Activated CD8-positive, alpha-beta T cell treated with anti-CD3 and anti-CD28 coated beads, Interleukin-2, amount 10 ng/mL, durations not matched to agents 7 days and 5 days (primary cell): ENCODE measurements around the gene KLF1. TPM values are rescaled to one million over a fixed set of nuclear protein-coding genes. Genes with fewer than 3 reads are reported as not detected.
"Not testable (repeated sequence)": the region's sequence is repeated elsewhere in the genome, so short reads cannot be mapped to it uniquely, and the experiment has no call there.

Source experiments
- ATAC-seq: fragments of 150-1000 bp; cut with Tn5 transposase; one replicate; pipeline ENCODE4 v1.10.0; 2021; ENCODE audit warnings: moderate library complexity
- CTCF ChIA-PET: fragments of 350-600 bp; sonication (Branson Sonifier 250); formaldehyde crosslinking; loops from one replicate; lab custom pipeline; 2021; ENCODE audit warnings: antibody characterized with exemption; lab: Charles Lee
- POLR2A ChIA-PET: fragments of 350-600 bp; sonication (Branson Sonifier 250); formaldehyde crosslinking; loops from one replicate; lab custom pipeline; 2021; ENCODE audit warnings: antibody characterized with exemption; lab: Charles Lee
- DNase-seq: peaks from one replicate; pipeline ENCODE4 v3.0.0-alpha.2; 2020
- H3K27ac Mint-ChIP-seq: one replicate; pipeline ENCODE4 v1.8.0; 2021; ENCODE audit warnings: mild to moderate bottlenecking, mixed read lengths
- H3K27me3 Mint-ChIP-seq: one replicate; pipeline ENCODE4 v1.8.0; 2021; ENCODE audit warnings: low read depth, mixed read lengths
- H3K36me3 Mint-ChIP-seq: one replicate; pipeline ENCODE4 v1.8.0; 2021; ENCODE audit warnings: low read depth, mixed read lengths
- H3K4me1 Mint-ChIP-seq: one replicate; pipeline ENCODE4 v1.8.0; 2021; ENCODE audit warnings: low read depth, mixed read lengths
- H3K4me3 Mint-ChIP-seq: one replicate; pipeline ENCODE4 v1.8.0; 2021; ENCODE audit warnings: mild to moderate bottlenecking, mixed read lengths
- H3K9me3 Mint-ChIP-seq: one replicate; pipeline ENCODE4 v1.8.0; 2022; ENCODE audit warnings: mixed read lengths; ENCODE audit not compliant: insufficient read depth
- total RNA-seq, 2 experiments: library from RNA; stranded (reverse); gene quantifications; one replicate each; pipeline ENCODE4 v1.2.3, GENCODE V29; 2021

The KLF1 gene
- total RNA-seq, 2 experiments from 2014 or later, result 0.21 TPM; not detected in 1

DNA sequence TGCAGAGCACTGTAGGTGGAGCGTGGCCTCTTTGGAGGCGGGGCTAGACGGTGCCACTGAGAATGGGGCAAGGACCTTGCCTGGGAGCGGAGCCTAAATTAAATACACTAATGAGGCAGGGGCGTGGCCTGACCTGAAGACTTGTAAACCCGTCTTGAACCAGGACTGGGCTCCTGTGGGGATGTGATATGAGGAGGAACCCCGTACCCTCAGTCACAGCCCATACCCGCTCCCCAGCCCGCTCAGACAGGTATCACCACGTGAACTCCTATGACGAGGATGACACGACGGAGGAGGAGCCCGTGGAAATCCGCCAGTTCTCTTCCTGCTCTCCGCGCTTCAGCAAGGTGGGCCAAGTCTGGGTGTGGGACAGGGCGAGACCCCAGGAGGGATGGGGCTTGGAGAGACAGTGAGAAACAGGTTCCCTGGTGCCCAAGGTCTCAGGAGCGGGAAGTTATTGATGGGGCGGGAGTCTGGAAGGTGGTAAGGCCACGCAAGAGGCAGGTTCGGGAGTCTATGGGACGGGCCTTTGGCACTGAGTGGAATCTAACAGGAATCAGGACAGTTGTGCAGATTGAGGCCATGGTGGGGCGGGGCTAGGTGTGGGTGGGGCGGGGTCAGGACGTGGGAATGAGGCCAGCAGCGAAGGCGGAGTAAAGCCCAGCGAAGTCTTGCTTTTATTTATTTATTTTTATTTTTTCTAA, 20.4 kb downstream of the KLF1 start:
- Mint-ChIP-seq H3K4me3 (no peak overlapping the region), H3K27ac (no peak overlapping the region), H3K27me3 (no peaks in the 10 kb centered on the region), H3K36me3 (no peaks in the 10 kb centered on the region), H3K9me3 (no peaks in the 10 kb centered on the region), H3K4me1 (peaks cover 18% of the 10 kb centered on the region)
- DNase-seq (no peak), ATAC-seq (no peak)
- ChIA-PET POLR2A (no interaction called here), CTCF (no interaction called here)

- no peaks in the 10 kb centered on the region for H3K27me3 Mint-ChIP-seq
- no peak for ATAC-seq
- H3K36me3 Mint-ChIP-seq, result no peaks in the 10 kb centered on the region
- no peak for DNase-seq
- no peak overlapping the region for H3K27ac Mint-ChIP-seq
- H3K4me3 Mint-ChIP-seq, result no peak overlapping the region
- H3K9me3 Mint-ChIP-seq, result no peaks in the 10 kb centered on the region
- CTCF ChIA-PET, result interaction anchor here (2.0 kb wide), 1 partner anchor 100 kb away, joined by 9 read pairs; no protein-coding TSS in a partner anchor
- POLR2A ChIA-PET, result no interaction called here
- peaks cover 18% of the 10 kb centered on the region for H3K4me1 Mint-ChIP-seq
Measured at GRCh38 chr19:12865746-12866415, 21.1 kb downstream of the KLF1 start.

DNA sequence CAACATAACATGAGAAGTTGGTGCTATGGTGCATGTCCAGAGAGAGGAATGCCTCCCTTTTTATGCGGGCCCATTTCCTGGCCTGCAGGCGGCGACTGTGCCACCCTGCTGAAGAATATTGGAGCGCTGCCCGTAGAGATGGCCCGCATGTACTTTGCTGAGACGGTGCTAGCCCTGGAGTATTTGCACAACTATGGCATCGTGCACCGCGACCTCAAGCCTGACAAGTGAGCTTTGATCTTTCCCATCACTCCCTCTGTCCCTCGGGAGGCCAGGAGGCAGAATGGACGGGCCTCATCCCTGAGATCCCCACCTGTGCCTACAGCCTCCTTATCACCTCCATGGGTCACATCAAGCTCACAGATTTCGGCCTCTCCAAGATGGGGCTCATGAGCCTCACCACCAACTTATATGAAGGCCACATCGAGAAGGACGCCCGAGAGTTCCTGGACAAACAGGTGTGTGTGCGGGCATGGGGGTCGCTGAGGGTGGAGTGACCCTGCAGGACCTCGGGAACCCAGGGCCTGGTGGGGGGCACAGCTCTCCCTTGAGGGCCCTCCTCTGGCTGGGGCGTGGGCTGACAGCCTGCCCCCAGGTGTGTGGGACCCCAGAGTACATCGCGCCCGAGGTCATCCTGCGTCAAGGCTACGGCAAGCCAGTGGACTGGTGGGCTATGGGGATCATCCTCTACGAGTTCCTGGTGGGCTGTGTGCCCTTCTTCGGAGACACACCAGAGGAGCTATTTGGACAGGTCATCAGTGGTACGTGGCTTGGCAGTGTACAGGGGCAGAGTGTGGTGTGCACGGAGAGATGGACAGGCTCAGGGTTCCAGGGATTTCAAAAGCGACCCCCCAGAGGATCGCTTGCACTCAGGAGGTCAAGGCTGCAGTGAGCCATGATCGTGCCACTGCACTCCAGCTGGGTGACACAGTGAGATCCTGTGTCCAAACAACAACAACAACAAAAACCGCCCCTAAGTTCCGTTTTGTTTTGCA, 22.0 kb downstream of the KLF1 start:
- peaks cover 18% of the 10 kb centered on the region for H3K4me1 Mint-ChIP-seq
- CTCF ChIA-PET, result interaction anchor here (0.8 to 2.0 kb wide), 4 partner anchors 17 to 100 kb away, joined by 4 to 9 read pairs (median 6); no protein-coding TSS in a partner anchor
- no peak for DNase-seq
- POLR2A ChIA-PET, result no interaction called here
- H3K4me3 Mint-ChIP-seq, result no peak overlapping the region
- H3K36me3 Mint-ChIP-seq, result no peaks in the 10 kb centered on the region
- no peak for ATAC-seq
- no peak overlapping the region for H3K27ac Mint-ChIP-seq
- H3K27me3 Mint-ChIP-seq, result no peaks in the 10 kb centered on the region
- H3K9me3 Mint-ChIP-seq, result no peaks in the 10 kb centered on the region

GRCh38 chr19:12864143-12864542, 22.9 kb downstream of the KLF1 start:
- ChIA-PET POLR2A (no interaction called here), CTCF (interaction anchor here (0.8 to 2.0 kb wide), 6 partner anchors 16 to 107 kb away, joined by 4 to 9 read pairs (median 6); no protein-coding TSS in a partner anchor)
- Mint-ChIP-seq H3K4me1 (peaks cover 18% of the 10 kb centered on the region), H3K36me3 (no peaks in the 10 kb centered on the region), H3K27me3 (no peaks in the 10 kb centered on the region), H3K9me3 (no peaks in the 10 kb centered on the region), H3K27ac (no peak overlapping the region), H3K4me3 (no peak overlapping the region)
- no peak for ATAC-seq
- no peak for DNase-seq

- H3K4me1 Mint-ChIP-seq, result no peaks in the 10 kb centered on the region
- ATAC-seq (no peak), DNase-seq (no peak)
- peaks cover 3% of the 10 kb centered on the region for H3K27me3 Mint-ChIP-seq
- POLR2A ChIA-PET, result no interaction called here
- no peak overlapping the region for H3K27ac Mint-ChIP-seq
- no peaks in the 10 kb centered on the region for H3K9me3 Mint-ChIP-seq
- no peak overlapping the region for H3K4me3 Mint-ChIP-seq
- CTCF ChIA-PET, result no interaction called here
- no peaks in the 10 kb centered on the region for H3K36me3 Mint-ChIP-seq
Measured at GRCh38 chr19:12859546-12859945, 27.5 kb downstream of the KLF1 start.

DNA sequence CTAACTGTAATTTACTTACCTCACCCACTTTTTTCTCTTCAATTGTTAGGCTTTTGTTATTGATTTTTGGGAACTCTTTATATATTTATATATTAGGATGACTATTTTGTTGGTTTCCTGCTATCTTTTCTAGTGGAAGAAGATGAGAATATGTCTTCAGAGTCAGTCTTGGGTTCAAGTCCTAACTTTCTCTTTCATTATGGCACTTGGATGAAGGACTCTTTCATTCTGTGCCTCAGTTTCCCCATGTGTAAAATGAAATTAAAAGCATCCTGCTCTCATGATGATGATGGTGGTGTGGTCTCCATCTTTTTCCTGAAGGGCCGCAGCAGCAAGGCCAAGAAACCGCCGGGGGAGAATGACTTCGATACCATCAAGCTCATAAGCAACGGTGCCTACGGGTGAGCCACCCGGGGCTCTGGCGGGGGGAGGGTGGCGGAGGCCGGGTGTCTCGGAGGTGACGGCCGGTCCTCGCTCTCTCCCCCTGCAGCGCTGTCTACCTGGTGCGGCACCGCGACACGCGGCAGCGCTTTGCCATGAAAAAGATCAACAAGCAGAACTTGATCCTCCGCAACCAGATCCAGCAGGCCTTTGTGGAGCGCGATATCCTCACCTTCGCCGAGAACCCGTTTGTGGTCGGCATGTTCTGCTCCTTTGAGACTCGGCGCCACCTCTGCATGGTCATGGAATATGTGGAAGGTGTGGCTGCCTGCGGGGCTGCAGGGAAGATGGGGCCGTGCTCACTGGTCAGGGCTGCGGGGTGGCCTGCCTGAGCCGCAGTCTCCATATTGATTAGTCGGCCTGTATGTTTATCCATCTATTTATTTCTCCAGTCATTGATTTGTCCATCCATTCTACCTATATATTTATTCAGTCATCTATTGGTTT, 28.7 kb downstream of the KLF1 start:
- Mint-ChIP-seq H3K9me3 (no peaks in the 10 kb centered on the region), H3K36me3 (no peaks in the 10 kb centered on the region), H3K27ac (no peak overlapping the region), H3K4me3 (no peak overlapping the region), H3K27me3 (peaks cover 3% of the 10 kb centered on the region), H3K4me1 (no peaks in the 10 kb centered on the region)
- ATAC-seq (no peak), DNase-seq (no peak)
- POLR2A ChIA-PET, result no interaction called here
- CTCF ChIA-PET, result interaction anchor here (1.3 kb wide), 1 partner anchor 10 kb away, joined by 6 read pairs; no protein-coding TSS in a partner anchor

- no peak overlapping the region for H3K27ac Mint-ChIP-seq
- H3K27me3 Mint-ChIP-seq, result peaks cover 3% of the 10 kb centered on the region
- ChIA-PET POLR2A (no interaction called here), CTCF (no interaction called here)
- ATAC-seq (no peak), DNase-seq (no peak)
- no peaks in the 10 kb centered on the region for H3K36me3 Mint-ChIP-seq
- H3K4me1 Mint-ChIP-seq, result no peaks in the 10 kb centered on the region
- H3K9me3 Mint-ChIP-seq, result no peaks in the 10 kb centered on the region
- H3K4me3 Mint-ChIP-seq, result no peak overlapping the region
Measured at GRCh38 chr19:12856653-12857052, 30.3 kb downstream of the KLF1 start.

DNA sequence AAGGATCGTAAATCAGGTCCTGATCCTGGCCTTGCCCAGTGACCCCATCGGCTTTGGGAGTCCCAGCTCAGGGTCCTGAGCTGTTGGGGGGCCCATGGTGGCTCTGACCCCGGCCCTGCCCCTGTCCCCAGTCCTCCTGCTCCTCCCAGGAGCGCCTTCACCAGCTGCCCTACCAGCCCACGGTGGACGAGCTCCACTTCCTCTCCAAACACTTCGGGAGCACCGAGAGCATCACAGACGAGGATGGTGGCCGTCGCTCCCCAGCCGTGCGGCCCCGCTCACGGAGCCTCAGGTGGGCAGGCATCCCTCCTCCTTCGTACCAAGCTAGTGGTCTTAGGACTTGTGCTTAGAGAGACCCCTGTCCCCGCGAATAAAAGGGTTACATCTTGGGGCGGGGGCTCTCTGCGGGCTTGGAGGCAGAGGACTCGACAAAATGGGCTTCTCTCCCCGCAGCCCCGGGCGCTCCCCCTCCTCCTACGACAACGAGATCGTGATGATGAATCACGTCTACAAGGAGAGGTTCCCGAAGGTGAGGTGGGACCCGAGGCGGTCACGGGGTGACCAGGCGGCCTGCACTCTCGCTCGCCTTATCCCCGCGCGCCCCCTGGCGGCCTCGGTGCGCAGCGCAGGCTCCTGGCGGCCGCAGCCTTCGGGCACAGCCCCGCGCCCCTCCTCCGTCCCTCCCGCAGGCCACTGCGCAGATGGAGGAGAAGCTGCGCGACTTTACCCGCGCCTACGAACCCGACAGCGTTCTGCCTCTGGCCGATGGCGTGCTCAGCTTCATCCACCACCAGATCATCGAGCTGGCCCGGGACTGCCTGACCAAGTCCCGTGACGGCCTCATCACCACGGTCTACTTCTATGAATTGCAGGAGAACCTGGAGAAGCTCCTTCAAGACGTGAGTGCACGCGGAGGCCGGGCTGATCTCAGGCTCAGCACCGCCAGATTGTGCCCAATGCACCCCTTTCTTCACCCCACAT, 39.6 kb downstream of the KLF1 start:
- Mint-ChIP-seq H3K36me3 (no peaks in the 10 kb centered on the region), H3K9me3 (no peaks in the 10 kb centered on the region), H3K27me3 (peaks cover 19% of the 10 kb centered on the region), H3K4me1 (peaks cover 8% of the 10 kb centered on the region), H3K27ac (no peak overlapping the region), H3K4me3 (peak overlapping the region; percentile 34)
- ATAC-seq, result peak; percentile 98
- ChIA-PET CTCF (interaction anchor here (0.5 to 7.3 kb wide), 59 partner anchors 10 to 283 kb away, joined by 3 to 75 read pairs (median 4); partner anchors contain the start of genes DNASE2, FBXW9, GCDH and GET3), POLR2A (interaction anchor here (0.5 to 0.7 kb wide), 4 partner anchors 29 to 1642 kb away, joined by 3 to 5 read pairs (median 3); no protein-coding TSS in a partner anchor)
- peak; percentile 86 for DNase-seq

- ATAC-seq, H3K9me3 Mint-ChIP-seq, DNase-seq, H3K4me1 Mint-ChIP-seq, H3K36me3 Mint-ChIP-seq, H3K4me3 Mint-ChIP-seq, H3K27ac Mint-ChIP-seq: not testable (repeated sequence)
- POLR2A ChIA-PET, result interaction anchor here (0.7 kb wide), 1 partner anchor 30 kb away, joined by 3 read pairs; no protein-coding TSS in a partner anchor
- CTCF ChIA-PET, result interaction anchor here (0.5 to 7.3 kb wide), 29 partner anchors 10 to 233 kb away, joined by 3 to 75 read pairs (median 5); partner anchors contain the start of genes GET3, JUNB, PRDX2 and RTBDN
- H3K27me3 Mint-ChIP-seq, result peaks cover 24% of the 10 kb centered on the region
Measured at GRCh38 chr19:12846613-12847012, 40.4 kb downstream of the KLF1 start.
